ENCODE data around the gene DNAH11.

Gene DNAH11

DNA sequence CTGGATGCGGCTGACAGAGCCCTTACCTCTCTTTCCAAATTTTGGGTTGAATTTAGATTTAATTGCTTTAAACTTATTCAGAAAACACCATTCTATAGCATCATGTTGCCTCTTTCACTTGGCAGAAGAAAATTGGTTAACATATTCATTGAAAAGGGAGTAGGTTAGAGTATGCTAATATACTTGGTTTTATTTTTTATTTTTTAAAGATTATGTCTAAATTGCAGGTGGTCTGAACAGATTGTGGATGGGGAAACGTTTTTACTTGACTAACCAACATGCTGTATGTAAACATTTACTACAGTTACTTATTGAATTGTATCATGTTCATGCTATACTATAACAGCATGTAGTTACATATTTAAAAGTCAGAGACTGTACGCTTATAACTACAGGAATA is 65.6 kb downstream of the DNAH11 start:
- Histone ChIP-seq H3K36me3 (ENCODE audit: control insufficient read depth, insufficient read depth, low read length) (no peaks in the 10 kb centered on the region), H3K4me3 (ENCODE audit: low read length) (no peak overlapping the region), H3K9me3 (ENCODE audit: control insufficient read depth, low read length) (no peaks in the 10 kb centered on the region), H3K27me3 (ENCODE audit: control insufficient read depth, insufficient read depth, low read length) (no peaks in the 10 kb centered on the region), H3K9ac (ENCODE audit: low read length) (no peak overlapping the region), H3K4me1 (ENCODE audit: control insufficient read depth, insufficient read depth, low read length) (no peaks in the 10 kb centered on the region)

DNA sequence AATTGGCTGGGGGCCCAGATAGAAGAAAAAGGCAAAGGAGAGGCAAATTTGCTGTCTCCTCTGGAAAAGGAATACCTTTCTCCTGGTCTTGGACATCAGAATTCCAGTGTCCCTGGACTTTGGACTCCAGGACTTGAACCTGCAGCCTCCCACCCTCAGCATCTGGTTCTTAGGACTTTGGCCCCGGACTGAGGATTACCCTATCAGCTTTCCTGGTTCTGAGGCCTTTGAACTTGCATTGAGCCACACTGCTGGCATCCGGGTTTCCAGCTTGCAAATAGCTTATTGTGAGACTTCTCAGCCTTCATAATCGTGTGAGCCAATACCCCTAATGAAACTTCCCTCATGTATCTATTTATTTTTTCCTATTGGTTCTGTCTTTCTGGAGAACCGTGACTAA is 68.3 kb downstream of the DNAH11 start:
- Histone ChIP-seq H3K9ac (ENCODE audit: low read length) (no peak overlapping the region), H3K4me1 (ENCODE audit: control insufficient read depth, insufficient read depth, low read length) (no peaks in the 10 kb centered on the region), H3K36me3 (ENCODE audit: control insufficient read depth, insufficient read depth, low read length) (no peaks in the 10 kb centered on the region), H3K4me3 (ENCODE audit: low read length) (no peak overlapping the region), H3K27me3 (ENCODE audit: control insufficient read depth, insufficient read depth, low read length) (no peaks in the 10 kb centered on the region), H3K9me3 (ENCODE audit: control insufficient read depth, low read length) (no peaks in the 10 kb centered on the region)

DNA sequence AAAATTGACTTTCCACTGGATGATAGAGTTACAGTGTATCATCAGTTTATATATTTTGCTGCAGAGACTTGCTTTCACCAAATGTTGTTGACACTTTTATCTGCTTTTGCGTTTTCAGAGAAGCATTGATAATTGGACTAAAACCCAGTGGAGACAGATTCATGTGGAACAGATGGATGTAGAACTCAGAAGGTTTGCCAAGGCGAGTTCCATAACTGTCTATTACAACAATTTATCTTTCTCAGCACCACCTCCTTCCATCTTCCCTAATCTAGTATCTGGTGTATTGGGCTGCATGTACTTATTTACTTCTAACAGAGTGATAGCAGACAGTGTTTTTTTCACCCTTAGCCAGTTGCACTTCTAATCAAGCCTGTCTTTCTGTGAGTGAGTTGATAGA is 73.3 kb downstream of the DNAH11 start:
- Histone ChIP-seq H3K27me3 (ENCODE audit: control insufficient read depth, insufficient read depth, low read length) (no peaks in the 10 kb centered on the region), H3K4me1 (ENCODE audit: control insufficient read depth, insufficient read depth, low read length) (no peaks in the 10 kb centered on the region), H3K9me3 (ENCODE audit: control insufficient read depth, low read length) (no peaks in the 10 kb centered on the region), H3K36me3 (ENCODE audit: control insufficient read depth, insufficient read depth, low read length) (no peaks in the 10 kb centered on the region), H3K4me3 (ENCODE audit: low read length) (no peak overlapping the region), H3K9ac (ENCODE audit: low read length) (no peak overlapping the region)

DNA sequence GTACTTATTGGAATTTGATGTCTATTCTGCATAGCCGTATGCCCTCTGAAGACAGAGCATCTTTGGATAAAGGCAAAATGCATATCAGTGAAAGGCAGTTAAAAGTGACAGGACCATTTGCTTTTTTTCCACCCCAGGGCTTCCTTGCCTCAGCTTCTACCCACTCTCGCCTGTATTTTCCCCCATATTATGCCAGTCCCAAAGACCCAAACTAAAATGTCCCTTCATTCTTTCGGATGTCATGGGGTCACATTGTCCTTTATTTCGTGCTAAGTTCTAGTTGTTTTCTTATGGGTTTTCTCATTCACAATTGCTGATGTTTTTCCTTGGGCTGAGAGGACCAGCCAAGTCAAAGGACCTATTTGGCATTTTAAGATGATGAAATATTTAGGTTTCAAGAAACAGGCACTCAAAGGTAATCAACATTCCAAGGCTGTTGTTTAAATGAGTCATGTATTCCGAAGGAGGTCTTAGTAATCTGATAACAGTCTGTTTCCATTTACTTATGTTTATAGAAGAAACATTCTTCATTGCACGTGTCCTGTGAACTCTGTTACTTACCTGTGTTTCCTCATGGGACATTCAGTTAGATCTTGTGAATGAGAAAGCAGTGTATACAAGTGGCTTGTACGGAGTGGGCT is 74.1 kb downstream of the DNAH11 start:
- no peaks in the 10 kb centered on the region for H3K4me1 ChIP-seq (ENCODE audit: control insufficient read depth, insufficient read depth, low read length)
- no peaks in the 10 kb centered on the region for H3K27me3 ChIP-seq (ENCODE audit: control insufficient read depth, insufficient read depth, low read length)
- H3K4me3 ChIP-seq (ENCODE audit: low read length) = no peak overlapping the region
- H3K9me3 ChIP-seq (ENCODE audit: control insufficient read depth, low read length) = no peaks in the 10 kb centered on the region
- H3K36me3 ChIP-seq (ENCODE audit: control insufficient read depth, insufficient read depth, low read length) = no peaks in the 10 kb centered on the region
- H3K9ac ChIP-seq (ENCODE audit: low read length) = no peak overlapping the region

DNA sequence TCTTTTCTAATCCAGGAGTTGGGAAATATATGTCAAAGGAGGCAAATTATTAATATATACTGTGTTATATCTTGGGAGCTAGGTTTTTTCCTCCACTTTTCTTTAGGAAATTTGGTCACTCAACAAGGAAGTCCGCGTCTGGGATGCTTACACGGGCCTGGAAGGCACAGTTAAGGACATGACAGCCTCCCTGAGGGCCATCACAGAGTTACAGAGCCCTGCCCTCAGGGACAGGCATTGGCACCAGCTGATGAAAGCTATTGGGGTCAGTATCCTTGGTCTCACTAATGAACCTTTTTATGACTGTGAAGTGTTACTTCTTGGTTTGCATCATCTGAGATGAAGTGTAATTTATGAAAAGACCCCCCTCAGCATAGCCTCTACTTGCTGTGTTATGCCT is 74.7 kb downstream of the DNAH11 start:
- Histone ChIP-seq H3K27me3 (ENCODE audit: control insufficient read depth, insufficient read depth, low read length) (no peaks in the 10 kb centered on the region), H3K4me1 (ENCODE audit: control insufficient read depth, insufficient read depth, low read length) (no peaks in the 10 kb centered on the region), H3K9me3 (ENCODE audit: control insufficient read depth, low read length) (no peaks in the 10 kb centered on the region), H3K36me3 (ENCODE audit: control insufficient read depth, insufficient read depth, low read length) (no peaks in the 10 kb centered on the region), H3K4me3 (ENCODE audit: low read length) (no peak overlapping the region), H3K9ac (ENCODE audit: low read length) (no peak overlapping the region)

DNA sequence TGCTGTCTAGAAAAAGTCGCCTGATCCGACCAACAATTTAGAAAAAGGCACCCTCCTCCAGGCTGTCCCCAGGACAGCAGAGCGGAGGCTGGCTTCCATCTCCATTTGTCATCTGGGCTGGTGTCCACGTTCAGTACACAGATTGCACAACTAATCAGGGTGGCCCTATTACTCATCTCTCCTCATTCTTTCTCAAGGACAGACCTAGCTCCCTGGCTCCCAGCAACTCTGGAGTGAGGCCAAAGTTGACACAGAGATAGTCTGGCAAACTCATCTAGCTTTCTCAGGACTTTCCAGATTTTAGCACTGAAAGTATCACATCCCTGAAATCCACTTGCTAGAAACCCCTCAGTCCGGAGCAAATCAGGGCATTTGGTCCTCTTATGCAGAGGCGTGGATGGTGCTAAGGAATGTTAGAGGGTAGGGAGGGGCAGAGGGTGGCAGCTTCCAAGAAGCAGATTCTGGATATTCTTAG is 75.1 kb downstream of the DNAH11 start:
- Histone ChIP-seq H3K27me3 (ENCODE audit: control insufficient read depth, insufficient read depth, low read length) (no peaks in the 10 kb centered on the region), H3K9ac (ENCODE audit: low read length) (no peak overlapping the region), H3K4me1 (ENCODE audit: control insufficient read depth, insufficient read depth, low read length) (no peaks in the 10 kb centered on the region), H3K9me3 (ENCODE audit: control insufficient read depth, low read length) (no peaks in the 10 kb centered on the region), H3K4me3 (ENCODE audit: low read length) (no peak overlapping the region), H3K36me3 (ENCODE audit: control insufficient read depth, insufficient read depth, low read length) (no peaks in the 10 kb centered on the region)

DNA sequence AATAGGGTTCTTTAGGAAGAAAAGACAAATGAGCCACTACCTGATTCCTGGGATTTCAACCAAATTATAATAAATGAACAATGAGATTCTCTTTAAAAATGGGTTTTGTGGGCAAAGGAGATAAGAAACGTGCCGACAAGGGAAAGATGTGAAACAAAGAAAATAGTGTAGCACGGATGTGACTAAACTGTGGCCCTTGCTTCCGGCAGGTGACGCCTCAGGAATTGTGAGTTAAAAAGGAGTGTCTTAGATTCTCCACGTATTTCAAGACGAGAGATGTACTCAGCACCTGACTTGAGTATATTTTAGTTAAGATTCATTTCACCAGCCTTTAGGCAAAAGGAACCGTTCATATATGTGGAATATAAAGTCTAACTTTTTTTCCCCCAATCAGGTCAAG is 75.9 kb downstream of the DNAH11 start:
- Histone ChIP-seq H3K9me3 (ENCODE audit: control insufficient read depth, low read length) (no peaks in the 10 kb centered on the region), H3K4me1 (ENCODE audit: control insufficient read depth, insufficient read depth, low read length) (no peaks in the 10 kb centered on the region), H3K36me3 (ENCODE audit: control insufficient read depth, insufficient read depth, low read length) (no peaks in the 10 kb centered on the region), H3K4me3 (ENCODE audit: low read length) (no peak overlapping the region), H3K9ac (ENCODE audit: low read length) (no peak overlapping the region), H3K27me3 (ENCODE audit: control insufficient read depth, insufficient read depth, low read length) (no peaks in the 10 kb centered on the region)

DNA sequence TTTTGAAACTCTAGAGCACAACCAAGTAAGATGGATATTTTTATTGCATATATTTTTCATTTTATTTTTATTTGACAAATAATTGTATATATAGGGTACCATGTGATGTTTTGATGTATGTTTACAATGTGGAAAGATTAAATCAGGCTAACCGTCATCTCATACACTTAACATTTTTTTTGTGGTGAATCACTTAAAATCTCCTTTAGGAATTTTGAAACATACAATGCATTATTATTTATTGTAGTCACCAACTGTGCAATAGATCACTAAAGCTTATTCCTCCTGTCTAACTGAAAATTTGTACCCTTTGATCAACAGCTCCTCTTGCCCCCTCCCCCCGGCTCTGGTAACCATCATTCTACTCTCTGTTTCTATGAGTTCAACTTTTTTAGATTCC is 77.2 kb downstream of the DNAH11 start:
- no peaks in the 10 kb centered on the region for H3K4me1 ChIP-seq (ENCODE audit: control insufficient read depth, insufficient read depth, low read length)
- no peaks in the 10 kb centered on the region for H3K36me3 ChIP-seq (ENCODE audit: control insufficient read depth, insufficient read depth, low read length)
- no peak overlapping the region for H3K9ac ChIP-seq (ENCODE audit: low read length)
- H3K27me3 ChIP-seq (ENCODE audit: control insufficient read depth, insufficient read depth, low read length) = no peaks in the 10 kb centered on the region
- H3K4me3 ChIP-seq (ENCODE audit: low read length) = no peak overlapping the region
- no peaks in the 10 kb centered on the region for H3K9me3 ChIP-seq (ENCODE audit: control insufficient read depth, low read length)

DNA sequence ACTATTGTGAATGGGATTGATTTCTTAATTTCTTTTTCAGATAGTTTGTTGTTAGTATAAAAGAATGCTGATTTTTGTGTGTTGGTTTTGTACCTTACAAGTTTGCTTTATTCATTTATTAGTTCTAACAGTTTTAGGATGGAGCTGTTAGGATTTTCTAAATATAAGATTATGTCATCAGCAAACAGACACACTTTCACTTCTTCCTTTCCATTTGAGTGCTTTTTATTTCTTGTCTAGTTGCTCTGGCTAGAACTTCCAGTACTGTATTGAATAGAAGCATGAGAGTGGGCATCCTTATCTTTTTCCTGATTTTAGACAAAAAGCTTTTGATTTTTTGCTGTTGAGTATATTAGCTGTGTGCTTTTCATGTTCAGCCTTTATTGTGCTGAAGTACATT is 81.5 kb downstream of the DNAH11 start:
- Histone ChIP-seq H3K9me3 (ENCODE audit: control insufficient read depth, low read length) (no peaks in the 10 kb centered on the region), H3K36me3 (ENCODE audit: control insufficient read depth, insufficient read depth, low read length) (no peaks in the 10 kb centered on the region), H3K27me3 (ENCODE audit: control insufficient read depth, insufficient read depth, low read length) (no peaks in the 10 kb centered on the region), H3K4me1 (ENCODE audit: control insufficient read depth, insufficient read depth, low read length) (no peaks in the 10 kb centered on the region), H3K9ac (ENCODE audit: low read length) (no peak overlapping the region), H3K4me3 (ENCODE audit: low read length) (no peak overlapping the region)

DNA sequence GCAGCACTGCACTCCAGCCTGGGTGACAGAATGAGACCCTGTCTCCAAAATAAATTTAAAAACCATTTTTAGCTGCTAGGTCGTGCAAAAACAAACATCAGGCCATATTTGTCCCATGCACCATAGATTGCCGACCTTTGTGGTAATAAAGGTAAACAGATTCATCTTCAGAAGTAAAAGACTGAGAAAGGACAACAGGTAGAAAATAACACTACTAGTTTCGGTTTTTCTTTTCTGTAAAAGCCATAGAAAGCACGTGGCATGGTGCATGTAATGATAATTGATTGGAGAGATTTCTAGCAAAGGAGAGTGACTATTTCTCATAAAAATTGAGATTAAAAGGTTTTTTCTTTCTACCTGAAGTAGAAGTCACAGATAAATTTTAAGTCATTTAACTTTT is 93.9 kb downstream of the DNAH11 start:
- H3K4me3 ChIP-seq (ENCODE audit: low read length) = no peak overlapping the region
- no peaks in the 10 kb centered on the region for H3K9me3 ChIP-seq (ENCODE audit: control insufficient read depth, low read length)
- H3K36me3 ChIP-seq (ENCODE audit: control insufficient read depth, insufficient read depth, low read length) = no peaks in the 10 kb centered on the region

DNA sequence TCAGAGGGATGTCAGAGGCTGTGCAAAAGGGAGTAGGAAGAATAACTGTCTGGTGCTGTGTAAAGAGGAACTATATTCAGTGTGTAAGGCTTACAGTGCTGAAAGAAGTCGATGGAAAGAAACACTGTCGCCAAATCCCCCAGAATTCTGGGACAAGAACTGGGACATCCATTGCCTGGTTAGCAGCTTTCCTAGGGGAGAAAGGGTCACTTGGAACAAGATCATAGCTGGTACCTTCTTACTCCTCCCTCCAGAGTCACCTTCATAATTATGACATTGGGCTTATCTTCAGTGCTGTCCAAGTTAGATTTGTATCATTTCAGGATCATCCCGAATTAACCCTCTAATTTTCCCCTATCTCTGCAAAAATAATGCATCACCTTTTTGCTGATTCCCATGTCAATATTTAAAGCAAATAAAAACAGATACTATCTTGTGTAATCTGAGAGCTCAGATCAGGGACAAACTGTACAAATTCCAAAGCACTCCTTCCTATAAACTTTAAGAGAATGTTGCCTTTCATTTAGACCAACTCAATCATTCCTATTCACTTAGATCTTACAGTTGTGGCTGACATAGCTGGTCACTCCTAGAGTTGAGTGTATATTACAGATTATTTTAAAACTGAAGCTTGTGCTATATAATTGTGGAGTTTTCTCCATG is 96.5 kb downstream of the DNAH11 start:
- H3K27me3 ChIP-seq (ENCODE audit: control insufficient read depth, insufficient read depth, low read length) = no peaks in the 10 kb centered on the region
- no peaks in the 10 kb centered on the region for H3K4me1 ChIP-seq (ENCODE audit: control insufficient read depth, insufficient read depth, low read length)
- H3K9ac ChIP-seq (ENCODE audit: low read length) = no peak overlapping the region
- H3K36me3 ChIP-seq (ENCODE audit: control insufficient read depth, insufficient read depth, low read length) = no peaks in the 10 kb centered on the region
- H3K4me3 ChIP-seq (ENCODE audit: low read length) = no peak overlapping the region
- H3K9me3 ChIP-seq (ENCODE audit: control insufficient read depth, low read length) = no peaks in the 10 kb centered on the region

More for the DNA sequence above, 93.9 kb downstream of the DNAH11 start:
- Histone ChIP-seq H3K9ac (ENCODE audit: low read length) (no peak overlapping the region), H3K4me1 (ENCODE audit: control insufficient read depth, insufficient read depth, low read length) (no peaks in the 10 kb centered on the region), H3K27me3 (ENCODE audit: control insufficient read depth, insufficient read depth, low read length) (no peaks in the 10 kb centered on the region)

DNA sequence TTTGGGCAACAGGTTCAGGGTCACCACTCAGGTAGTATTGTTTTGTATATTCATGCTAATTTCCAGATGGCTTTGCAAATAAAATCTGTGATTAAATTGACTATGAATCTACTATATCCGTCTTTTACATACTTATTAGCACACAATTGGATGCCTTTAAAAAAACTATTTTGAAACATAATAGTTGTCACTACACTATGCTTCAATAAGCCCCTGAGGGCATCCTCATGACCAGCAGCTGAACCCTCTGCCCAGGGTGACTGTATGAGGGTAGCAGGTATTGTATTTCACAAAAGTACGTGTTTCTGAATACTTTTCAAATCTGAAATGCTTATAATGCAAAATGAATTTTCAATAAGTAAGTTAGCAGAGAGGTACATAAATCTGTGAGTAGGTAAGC is 97.3 kb downstream of the DNAH11 start:
- Histone ChIP-seq H3K4me3 (ENCODE audit: low read length) (no peak overlapping the region), H3K36me3 (ENCODE audit: control insufficient read depth, insufficient read depth, low read length) (no peaks in the 10 kb centered on the region), H3K4me1 (ENCODE audit: control insufficient read depth, insufficient read depth, low read length) (no peaks in the 10 kb centered on the region), H3K27me3 (ENCODE audit: control insufficient read depth, insufficient read depth, low read length) (no peaks in the 10 kb centered on the region), H3K9ac (ENCODE audit: low read length) (no peak overlapping the region), H3K9me3 (ENCODE audit: control insufficient read depth, low read length) (no peaks in the 10 kb centered on the region)
